H4 (cell line): Measurements from ENCODE around the gene SHMT2. TPM values are rescaled to one million over a fixed set of nuclear protein-coding genes. Genes with fewer than 3 reads are reported as not detected.
A peak's percentile ranks its signal among the peaks of the same experiment; 100 is the strongest.
"Not testable (repeated sequence)": the region's sequence is repeated elsewhere in the genome, so short reads cannot be mapped to it uniquely, and the experiment has no call there.

Experiments
- DNase-seq: peaks from one replicate; pipeline ENCODE4 v3.0.0-alpha.2; 2015; ENCODE audit warnings: low spot score
- total RNA-seq: library from RNA; depleted of rRNA; stranded (reverse); fragments of >200 nt; shearing (Covaris generic); gene quantifications from 2 replicates; pipeline ENCODE4 v1.2.3, GENCODE V29; 2014; rRNA removed

Gene SHMT2
- total RNA-seq, 1 experiment from 2014 or later = 250 TPM

GRCh38 chr12:57262126-57262822 is 32.8 kb downstream of the SHMT2 start:
- no peak for DNase-seq

DNA sequence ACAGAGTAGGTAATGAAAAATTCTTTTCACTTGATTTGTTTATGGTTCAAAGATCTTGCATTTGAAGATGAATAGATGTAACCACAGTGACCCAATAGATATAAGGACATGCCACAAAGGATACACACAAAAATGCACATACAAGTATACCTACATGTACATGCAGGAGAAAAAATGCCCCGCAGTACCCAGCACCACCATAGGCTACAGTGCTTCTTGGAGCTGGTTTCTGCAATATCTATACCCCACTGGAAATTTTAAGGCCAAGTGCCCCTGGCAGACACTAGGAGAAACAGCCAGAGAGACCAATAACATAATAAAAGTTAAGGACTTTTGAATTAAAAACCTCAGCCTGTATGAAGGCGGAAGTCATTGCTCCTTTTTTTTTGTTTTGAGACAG is 33.6 kb downstream of the SHMT2 start:
- no peak for DNase-seq

DNA sequence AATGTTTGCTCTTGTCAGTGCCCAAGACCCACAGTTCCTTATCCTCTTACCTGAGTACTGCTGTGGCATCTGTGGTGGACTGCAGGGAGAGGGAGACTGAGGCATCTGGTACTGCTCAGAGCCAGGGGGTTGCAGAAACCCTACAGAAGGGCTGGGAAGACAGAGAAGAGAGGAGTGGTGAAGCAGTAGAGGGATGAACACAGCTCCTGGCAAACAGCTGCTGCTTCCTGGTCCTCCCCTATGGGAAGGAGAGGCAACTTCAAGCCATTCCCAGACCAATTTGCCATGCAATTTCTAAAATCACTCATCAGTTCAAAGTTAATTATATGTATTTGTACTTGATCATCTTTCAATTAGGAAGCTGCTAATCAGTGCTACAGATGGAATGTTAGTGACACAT is 37.2 kb downstream of the SHMT2 start:
- DNase-seq = no peak

DNA sequence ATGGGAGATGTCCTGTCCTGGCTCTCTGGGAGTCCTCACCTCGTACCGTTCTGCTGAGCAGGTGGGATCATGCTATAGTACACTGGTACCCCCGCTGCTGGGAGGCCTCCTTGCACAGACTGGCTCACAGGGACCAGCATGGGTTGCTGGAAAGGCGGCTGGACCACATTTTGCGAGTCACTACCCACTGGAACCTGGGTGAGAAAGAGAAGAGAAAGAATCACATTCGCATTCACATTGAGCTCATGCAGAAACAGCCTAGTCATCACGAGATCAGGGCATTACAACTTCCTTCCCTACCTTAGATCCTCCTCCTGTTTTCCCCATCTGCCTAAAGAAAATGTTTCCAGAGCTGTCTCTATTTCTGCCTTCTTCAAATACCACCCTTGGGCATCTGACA is 38.8 kb downstream of the SHMT2 start:
- no peak for DNase-seq

DNA sequence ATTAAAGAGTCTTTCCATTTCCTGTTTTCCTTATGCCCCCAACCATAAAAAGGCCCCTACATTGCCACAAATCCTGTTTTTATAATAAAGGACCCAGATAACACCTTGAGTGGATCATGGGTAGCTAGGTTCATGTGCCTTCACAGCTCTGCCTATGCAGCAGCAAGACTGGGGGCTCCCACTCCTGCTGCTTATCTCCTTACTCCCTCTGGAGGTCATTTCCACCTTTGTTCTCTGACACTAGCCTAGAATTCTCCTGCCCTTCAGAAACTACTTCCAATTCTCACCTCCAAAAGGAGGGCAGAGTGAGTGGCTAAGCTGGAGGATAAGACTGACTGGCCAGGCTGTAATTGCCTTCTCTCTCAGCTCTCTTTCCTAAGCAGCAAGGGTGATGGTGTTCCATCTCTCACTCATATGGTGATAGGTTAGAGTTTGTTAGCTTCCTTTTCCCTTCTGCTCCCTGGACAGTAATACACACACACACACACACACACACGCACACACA is 41.5 kb downstream of the SHMT2 start:
- DNase-seq = no peak

- no peak for DNase-seq
Measured at GRCh38 chr12:57272337-57273151, 43.0 kb downstream of the SHMT2 start.

DNA sequence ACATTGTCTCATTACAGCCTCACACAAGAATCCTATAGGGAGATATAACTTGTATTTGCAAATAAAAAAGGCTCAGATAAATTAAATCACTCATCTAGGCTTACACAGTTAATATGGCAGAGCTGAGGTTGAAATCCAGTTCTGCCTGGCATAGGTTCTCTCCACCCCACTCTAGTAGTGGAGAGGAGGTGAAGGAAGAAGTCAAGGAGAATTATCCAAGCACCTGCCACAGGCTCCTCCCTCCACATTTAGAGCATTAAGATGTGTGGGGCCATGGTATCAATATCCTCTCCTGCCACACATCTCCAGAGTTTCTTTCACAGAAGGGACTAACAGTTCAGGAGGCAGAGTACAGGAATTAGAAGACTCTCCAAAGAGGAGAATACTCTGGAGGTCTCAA is 44.0 kb downstream of the SHMT2 start:
- DNase-seq = no peak

- DNase-seq = not testable (repeated sequence)
Measured at GRCh38 chr12:57276233-57276632, 46.7 kb downstream of the SHMT2 start.

DNA sequence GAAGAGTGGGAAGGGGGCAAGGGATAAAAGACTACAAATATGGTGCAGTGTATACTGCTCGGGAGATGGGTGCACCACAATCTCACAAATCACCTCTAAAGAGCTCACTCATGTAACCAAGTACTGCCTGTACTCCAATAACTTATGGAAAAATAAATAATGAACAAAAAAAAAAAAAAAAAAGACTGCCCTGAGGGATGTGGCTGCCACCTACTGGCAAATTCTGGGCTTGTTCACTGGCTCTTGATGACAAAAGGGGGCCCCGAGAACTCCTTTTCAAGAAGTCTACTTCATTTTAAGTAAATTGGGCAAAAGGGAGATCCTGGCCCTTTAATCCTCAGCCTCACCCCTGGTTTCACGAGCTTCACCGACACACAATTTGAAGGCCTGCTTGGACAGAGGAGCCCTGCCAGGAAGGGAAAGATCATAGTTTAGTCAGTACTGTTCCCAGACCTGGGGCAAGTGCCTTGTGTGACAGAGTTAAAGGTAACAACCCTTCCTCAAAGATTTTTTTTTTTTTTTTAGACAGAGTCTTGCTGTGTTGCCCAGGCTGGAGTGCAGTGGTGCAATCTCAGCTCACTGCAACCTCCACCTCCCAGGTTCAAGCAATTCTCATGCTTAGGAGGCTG is 47.5 kb downstream of the SHMT2 start:
- DNase-seq = peak; percentile 22

DNA sequence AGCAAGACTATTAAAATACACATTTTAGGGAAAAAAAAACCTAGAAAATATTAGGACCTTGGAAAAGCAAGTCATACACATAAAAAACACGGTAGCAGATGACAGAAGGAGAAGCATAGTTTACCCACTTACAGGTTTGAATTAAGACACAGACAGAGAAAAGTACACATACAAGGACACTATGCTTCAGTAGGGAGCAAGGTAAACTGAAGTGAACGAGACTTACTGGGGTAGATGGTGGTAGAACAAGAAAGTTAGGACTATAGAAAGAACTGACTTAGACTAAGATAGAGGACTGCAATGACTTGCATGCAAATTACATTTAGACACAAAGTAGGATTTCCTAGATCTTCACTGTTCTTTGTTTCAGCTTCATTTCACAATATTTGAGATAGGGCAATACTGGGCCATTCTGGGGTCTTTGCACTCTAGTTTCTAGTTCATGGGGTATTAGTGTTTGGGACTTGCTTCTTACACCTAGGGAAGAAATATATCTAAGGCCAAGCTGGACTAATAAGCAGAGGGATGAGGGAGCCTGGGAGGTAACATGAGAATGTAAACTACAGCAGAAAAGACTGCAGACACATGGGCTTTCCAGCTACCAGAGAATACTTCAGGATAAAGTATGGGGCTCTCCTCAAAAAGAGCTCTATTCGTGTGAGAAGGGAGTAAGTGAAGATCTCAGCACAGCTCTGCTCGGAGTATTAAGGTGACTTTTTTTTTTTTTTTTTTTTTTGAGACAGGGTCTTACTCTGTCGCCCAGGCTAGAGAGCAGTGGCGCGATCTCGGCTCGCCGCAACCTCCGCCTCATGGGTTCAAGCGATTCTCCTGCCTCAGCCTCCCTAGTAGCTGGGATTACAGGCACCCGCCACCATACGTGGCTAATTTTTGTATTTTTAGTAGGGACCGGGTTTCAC is 49.2 kb downstream of the SHMT2 start:
- DNase-seq = no peak

GRCh38 chr12:57280211-57281062 is 50.9 kb downstream of the SHMT2 start:
- DNase-seq = peak; percentile 83

- not testable (repeated sequence) for DNase-seq
Measured at GRCh38 chr12:57282073-57282472, 52.6 kb downstream of the SHMT2 start.

Other genes starting within 250 kb of the SHMT2 start
- gene ZBTB39, start 223.2 kb upstream of the SHMT2 start, total RNA-seq = 3.4 and 3.8 TPM in 2 replicates
- not detected in 2 replicates for gene TAC3, start 213.2 kb upstream of the SHMT2 start, total RNA-seq
- gene MYO1A, start 179.6 kb upstream of the SHMT2 start, total RNA-seq = not detected in 2 replicates
- 10.5 and 18.0 TPM in 2 replicates for gene NEMP1, start 150.9 kb upstream of the SHMT2 start, total RNA-seq
- gene NAB2, start 140.6 kb upstream of the SHMT2 start, total RNA-seq = 16.5 and 20.2 TPM in 2 replicates
- 9.3 and 17.9 TPM in 2 replicates for gene STAT6, start 118.3 kb upstream of the SHMT2 start, total RNA-seq
- gene LRP1, start 101.2 kb upstream of the SHMT2 start, total RNA-seq = 5.8 and 6.5 TPM in 2 replicates
- gene LRP1-AS, start 82.1 kb upstream of the SHMT2 start, total RNA-seq = not detected in 2 replicates
- gene NXPH4, start 12.9 kb upstream of the SHMT2 start, total RNA-seq = 5.6 and 10.7 TPM in 2 replicates
- not detected in 2 replicates for gene STAC3, start 21.5 kb downstream of the SHMT2 start, total RNA-seq
- 9.5 and 12.3 TPM in 2 replicates for gene R3HDM2, start 201.3 kb downstream of the SHMT2 start, total RNA-seq
- not detected in 2 replicates for gene INHBC, start 205.1 kb downstream of the SHMT2 start, total RNA-seq
- 16.1 and 24.8 TPM in 2 replicates for gene INHBE, start 225.6 kb downstream of the SHMT2 start, total RNA-seq
- gene GLI1, start 230.1 kb downstream of the SHMT2 start, total RNA-seq = 5.7 and 6.3 TPM in 2 replicates